ENCODE results near the gene RTKN.

DNA sequence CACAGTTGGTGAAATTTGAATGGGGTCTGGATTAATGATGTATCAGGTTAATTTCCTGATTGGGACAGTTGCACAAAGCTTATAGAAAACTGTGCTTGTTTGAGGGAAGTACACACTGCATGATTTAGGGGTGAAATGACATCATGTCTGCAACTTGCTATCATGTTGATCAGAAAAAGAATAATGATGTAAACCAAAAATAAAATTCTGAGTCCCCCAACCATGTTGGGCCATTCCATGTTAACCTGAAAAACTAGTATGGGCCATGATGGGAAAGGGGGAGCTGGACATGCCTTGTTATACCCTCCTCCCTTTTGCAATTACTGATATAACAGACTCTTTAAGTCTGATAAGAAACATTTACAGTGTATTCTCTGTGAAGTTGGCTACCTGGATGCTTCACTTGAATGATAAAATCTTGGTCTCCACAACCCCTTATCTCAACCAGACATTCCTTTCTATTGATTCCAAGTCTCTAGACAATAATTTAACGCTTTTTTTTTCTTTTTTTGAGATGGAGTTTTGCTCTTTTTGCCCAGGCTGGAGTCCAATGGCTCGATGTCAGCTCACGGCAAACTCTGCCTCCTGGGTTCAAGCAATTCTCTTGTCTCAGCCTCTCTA is 8.9 kb upstream of the RTKN start:
- TF ChIP-seq, protein P1, sequence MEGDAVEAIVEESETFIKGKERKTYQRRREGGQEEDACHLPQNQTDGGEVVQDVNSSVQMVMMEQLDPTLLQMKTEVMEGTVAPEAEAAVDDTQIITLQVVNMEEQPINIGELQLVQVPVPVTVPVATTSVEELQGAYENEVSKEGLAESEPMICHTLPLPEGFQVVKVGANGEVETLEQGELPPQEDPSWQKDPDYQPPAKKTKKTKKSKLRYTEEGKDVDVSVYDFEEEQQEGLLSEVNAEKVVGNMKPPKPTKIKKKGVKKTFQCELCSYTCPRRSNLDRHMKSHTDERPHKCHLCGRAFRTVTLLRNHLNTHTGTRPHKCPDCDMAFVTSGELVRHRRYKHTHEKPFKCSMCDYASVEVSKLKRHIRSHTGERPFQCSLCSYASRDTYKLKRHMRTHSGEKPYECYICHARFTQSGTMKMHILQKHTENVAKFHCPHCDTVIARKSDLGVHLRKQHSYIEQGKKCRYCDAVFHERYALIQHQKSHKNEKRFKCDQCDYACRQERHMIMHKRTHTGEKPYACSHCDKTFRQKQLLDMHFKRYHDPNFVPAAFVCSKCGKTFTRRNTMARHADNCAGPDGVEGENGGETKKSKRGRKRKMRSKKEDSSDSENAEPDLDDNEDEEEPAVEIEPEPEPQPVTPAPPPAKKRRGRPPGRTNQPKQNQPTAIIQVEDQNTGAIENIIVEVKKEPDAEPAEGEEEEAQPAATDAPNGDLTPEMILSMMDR (IDR thresholded peaks at IDR 0.05) = no peak
- TF ChIP-seq POLR2A (IDR thresholded peaks at IDR 0.05) = no peak
